ENCODE data around the gene TRAF7. TPM values are rescaled to one million over a fixed set of nuclear protein-coding genes. Genes with fewer than 3 reads are reported as not detected.

Gene TRAF7
- polyA plus RNA-seq, 3 donors from 2014 or later = 5.2 to 6.9 (median 5.6) TPM

DNA sequence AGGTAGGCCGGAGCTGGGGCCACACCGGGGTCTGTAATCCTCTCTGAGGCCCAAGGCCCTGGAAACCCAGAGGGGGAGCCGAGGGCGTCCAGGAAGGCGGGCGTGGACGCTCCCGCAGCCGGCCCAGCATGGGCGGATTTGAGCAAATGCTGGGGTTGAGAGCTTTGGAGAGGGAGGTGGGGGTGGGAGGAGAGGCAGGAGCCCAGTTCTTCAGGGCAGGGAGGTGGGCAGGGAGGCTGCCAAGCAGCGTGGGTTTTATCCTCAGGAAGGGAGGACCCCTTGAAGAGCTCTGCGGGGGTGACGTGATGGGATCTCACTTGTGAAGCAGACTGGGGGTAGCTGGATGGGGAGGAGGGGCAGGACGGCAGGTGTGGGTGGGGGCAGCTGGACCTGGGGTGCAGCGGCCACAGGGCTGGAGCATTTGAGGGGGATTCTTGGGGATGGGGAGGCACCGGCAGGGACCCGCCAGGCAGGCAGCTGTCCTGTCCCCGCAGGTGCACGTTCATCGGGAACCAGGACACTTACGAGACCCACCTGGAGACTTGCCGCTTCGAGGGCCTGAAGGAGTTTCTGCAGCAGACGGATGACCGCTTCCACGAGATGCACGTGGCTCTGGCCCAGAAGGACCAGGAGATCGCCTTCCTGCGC is 17.2 kb downstream of the TRAF7 start:
- Mint-ChIP-seq H3K36me3 (no peaks in the 10 kb centered on the region), H3K27me3 (ENCODE audit: low read depth in 3 of 3) (no peaks in the 10 kb centered on the region), H3K9me3 (no peaks in the 10 kb centered on the region), H3K27ac (no peak overlapping the region), H3K4me3 (no peak overlapping the region), H3K4me1 (no peaks in the 10 kb centered on the region)
- DNase-seq = no peak

GRCh38 chr16:2173366-2173765 is 17.8 kb downstream of the TRAF7 start:
- Mint-ChIP-seq H3K4me1 (no peaks in the 10 kb centered on the region), H3K27me3 (ENCODE audit: low read depth in 3 of 3) (no peaks in the 10 kb centered on the region), H3K36me3 (no peaks in the 10 kb centered on the region), H3K4me3 (no peak overlapping the region), H3K9me3 (no peaks in the 10 kb centered on the region), H3K27ac (no peak overlapping the region)
- DNase-seq = no peak

GRCh38 chr16:2173916-2174315 is 18.3 kb downstream of the TRAF7 start:
- H3K27ac Mint-ChIP-seq = no peak overlapping the region

GRCh38 chr16:2174396-2175131 is 19.0 kb downstream of the TRAF7 start:
- Mint-ChIP-seq H3K4me1 (no peaks in the 10 kb centered on the region), H3K4me3 (no peak overlapping the region), H3K9me3 (no peaks in the 10 kb centered on the region), H3K27ac (no peak overlapping the region), H3K27me3 (ENCODE audit: low read depth in 3 of 3) (no peaks in the 10 kb centered on the region), H3K36me3 (no peaks in the 10 kb centered on the region)
- DNase-seq = no peak

More at GRCh38 chr16:2173916-2174315, 18.3 kb downstream of the TRAF7 start:
- H3K4me3 Mint-ChIP-seq = no peak overlapping the region
- no peaks in the 10 kb centered on the region for H3K27me3 Mint-ChIP-seq (ENCODE audit: low read depth in 3 of 3)
- H3K9me3 Mint-ChIP-seq = no peaks in the 10 kb centered on the region
- no peak for DNase-seq
- H3K36me3 Mint-ChIP-seq = no peaks in the 10 kb centered on the region
- H3K4me1 Mint-ChIP-seq = no peaks in the 10 kb centered on the region

DNA sequence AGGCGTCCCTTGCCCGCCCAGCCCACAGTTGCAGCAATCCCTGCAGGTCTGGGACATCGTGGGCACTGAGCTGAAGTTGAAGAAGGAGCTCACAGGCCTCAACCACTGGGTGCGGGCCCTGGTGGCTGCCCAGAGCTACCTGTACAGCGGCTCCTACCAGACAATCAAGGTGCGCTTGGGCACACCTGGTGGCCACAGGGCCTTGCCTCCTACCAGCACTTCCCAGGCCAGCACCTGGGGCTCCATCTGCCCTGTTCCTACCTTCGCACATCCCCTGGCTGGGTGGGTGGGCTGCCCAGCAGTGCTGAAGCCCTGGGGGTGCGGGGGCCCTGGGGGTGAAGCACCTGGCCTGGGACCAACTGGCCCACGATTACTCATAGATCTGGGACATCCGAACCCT is 19.9 kb downstream of the TRAF7 start:
- no peak for DNase-seq
- Mint-ChIP-seq H3K36me3 (no peaks in the 10 kb centered on the region), H3K27ac (no peak overlapping the region), H3K9me3 (no peaks in the 10 kb centered on the region), H3K4me3 (no peak overlapping the region), H3K4me1 (no peaks in the 10 kb centered on the region), H3K27me3 (ENCODE audit: low read depth in 3 of 3) (no peaks in the 10 kb centered on the region)

DNA sequence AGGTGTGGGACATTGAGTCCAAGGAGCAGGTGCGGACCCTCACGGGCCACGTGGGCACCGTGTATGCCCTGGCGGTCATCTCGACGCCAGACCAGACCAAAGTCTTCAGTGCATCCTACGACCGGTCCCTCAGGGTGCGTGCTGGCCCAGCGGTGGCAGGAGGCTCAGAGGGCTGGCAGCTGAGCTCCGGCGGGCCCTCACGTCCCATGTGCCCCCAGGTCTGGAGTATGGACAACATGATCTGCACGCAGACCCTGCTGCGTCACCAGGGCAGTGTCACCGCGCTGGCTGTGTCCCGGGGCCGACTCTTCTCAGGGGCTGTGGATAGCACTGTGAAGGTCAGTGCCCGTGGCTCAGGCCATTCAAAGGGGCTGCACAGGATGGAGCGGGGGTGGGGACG is 20.5 kb downstream of the TRAF7 start:
- Mint-ChIP-seq H3K4me1 (no peaks in the 10 kb centered on the region), H3K9me3 (no peaks in the 10 kb centered on the region), H3K27me3 (ENCODE audit: low read depth in 3 of 3) (no peaks in the 10 kb centered on the region), H3K36me3 (no peaks in the 10 kb centered on the region), H3K27ac (no peak overlapping the region), H3K4me3 (no peak overlapping the region)
- DNase-seq = no peak

DNA sequence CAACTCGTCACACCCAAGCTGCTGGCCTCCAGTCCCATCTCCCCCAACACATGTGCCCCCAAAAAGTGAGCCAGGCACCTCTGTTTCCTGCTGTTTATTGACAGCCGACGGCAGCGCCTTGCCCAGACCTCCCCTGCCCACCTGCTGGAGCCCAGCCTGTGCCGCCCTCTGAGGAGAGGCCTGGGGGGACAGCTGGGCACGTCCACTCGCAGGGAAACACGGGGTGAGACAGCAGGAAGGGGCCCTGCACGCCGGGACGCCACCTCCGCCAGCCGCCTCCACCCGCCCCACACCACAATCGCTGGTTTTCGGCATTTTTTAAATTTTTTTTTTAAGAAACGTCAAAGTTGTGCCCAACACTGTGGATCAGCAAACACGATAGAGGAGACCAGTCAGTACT is 21.5 kb downstream of the TRAF7 start:
- Mint-ChIP-seq H3K27ac (no peak overlapping the region), H3K36me3 (no peaks in the 10 kb centered on the region), H3K27me3 (ENCODE audit: low read depth in 3 of 3) (no peaks in the 10 kb centered on the region), H3K9me3 (no peaks in the 10 kb centered on the region), H3K4me1 (peaks cover 0 to 1% of the 10 kb centered on the region in 2 donors), H3K4me3 (no peak overlapping the region)
- DNase-seq = no peak

- Mint-ChIP-seq H3K36me3 (no peaks in the 10 kb centered on the region), H3K27ac (no peak overlapping the region), H3K4me1 (peaks cover 0 to 4% of the 10 kb centered on the region in 2 donors), H3K9me3 (no peaks in the 10 kb centered on the region), H3K4me3 (no peak overlapping the region), H3K27me3 (ENCODE audit: low read depth in 3 of 3) (no peaks in the 10 kb centered on the region)
- no peak for DNase-seq
Measured at GRCh38 chr16:2177561-2177960, 22.0 kb downstream of the TRAF7 start.

- H3K9me3 Mint-ChIP-seq = no peaks in the 10 kb centered on the region
- H3K36me3 Mint-ChIP-seq = no peaks in the 10 kb centered on the region
- DNase-seq = peak; percentile 35 to 58 (median 40)
- H3K4me1 Mint-ChIP-seq = peaks cover 0 to 4% of the 10 kb centered on the region in 2 donors
- H3K27me3 Mint-ChIP-seq (ENCODE audit: low read depth in 3 of 3) = peaks cover 0 to 1% (median 0%) of the 10 kb centered on the region in 3 donors
- H3K27ac Mint-ChIP-seq = no peak overlapping the region
- H3K4me3 Mint-ChIP-seq = no peak overlapping the region
Measured at GRCh38 chr16:2178321-2179106, 22.9 kb downstream of the TRAF7 start.

GRCh38 chr16:2179107-2179501 is 23.5 kb downstream of the TRAF7 start:
- Mint-ChIP-seq H3K9me3 (no peaks in the 10 kb centered on the region), H3K4me3 (no peak overlapping the region), H3K36me3 (no peaks in the 10 kb centered on the region), H3K27me3 (ENCODE audit: low read depth in 3 of 3) (peaks cover 0 to 1% (median 0%) of the 10 kb centered on the region in 3 donors), H3K27ac (no peak overlapping the region), H3K4me1 (peaks cover 0 to 4% of the 10 kb centered on the region in 2 donors)
- DNase-seq = no peak

DNA sequence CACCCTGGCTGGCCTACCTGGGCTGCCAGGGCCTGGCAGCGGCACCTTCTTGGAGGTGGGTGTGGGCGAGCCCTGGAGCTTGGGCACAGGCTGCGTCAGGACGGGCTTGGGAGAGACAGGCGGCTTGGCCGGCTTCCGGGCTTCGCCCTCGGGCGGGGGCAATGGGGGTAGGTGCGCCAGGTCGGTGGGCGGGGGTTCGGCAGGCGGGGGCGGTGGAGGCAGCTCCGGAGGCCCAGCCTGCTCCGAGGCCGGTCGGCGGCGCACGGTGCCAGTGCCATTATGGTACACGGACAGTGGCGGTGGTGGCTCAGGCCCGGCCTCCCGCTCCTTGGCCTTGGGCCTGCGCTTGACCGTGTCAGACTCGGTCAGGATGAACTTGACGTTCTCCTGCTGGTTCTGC is 24.0 kb downstream of the TRAF7 start:
- no peak for DNase-seq
- Mint-ChIP-seq H3K27ac (no peak overlapping the region), H3K4me3 (no peak overlapping the region)

DNA sequence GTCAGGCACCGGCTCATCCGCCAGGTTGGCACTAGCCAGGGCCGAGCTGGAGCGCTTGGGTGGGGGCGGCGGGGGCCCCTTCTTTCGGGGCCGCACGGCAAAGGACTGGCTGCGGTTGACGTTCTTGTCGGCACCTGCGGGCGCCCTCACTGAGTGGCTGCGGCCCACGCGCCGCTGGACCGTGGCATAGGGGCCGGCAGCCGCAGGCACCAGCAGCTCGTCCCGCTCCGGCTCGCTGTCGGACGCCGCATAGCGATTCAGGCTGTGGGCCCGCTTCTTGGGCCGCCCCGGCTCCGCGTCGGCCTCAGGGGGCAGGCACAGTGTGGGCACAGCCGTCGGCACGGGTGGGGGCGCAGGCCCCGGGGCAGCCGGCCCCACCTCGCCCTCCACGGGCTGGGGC is 24.9 kb downstream of the TRAF7 start:
- peaks cover 0 to 1% (median 0%) of the 10 kb centered on the region in 3 donors for H3K27me3 Mint-ChIP-seq (ENCODE audit: low read depth in 3 of 3)
- no peak overlapping the region for H3K27ac Mint-ChIP-seq
- H3K4me3 Mint-ChIP-seq = no peak overlapping the region
- no peaks in the 10 kb centered on the region for H3K36me3 Mint-ChIP-seq
- H3K9me3 Mint-ChIP-seq = no peaks in the 10 kb centered on the region
- DNase-seq = no peak
- peaks cover 0 to 4% of the 10 kb centered on the region in 2 donors for H3K4me1 Mint-ChIP-seq

More for the DNA sequence above, 24.0 kb downstream of the TRAF7 start:
- Mint-ChIP-seq H3K36me3 (no peaks in the 10 kb centered on the region), H3K27me3 (ENCODE audit: low read depth in 3 of 3) (peaks cover 0 to 1% (median 0%) of the 10 kb centered on the region in 3 donors), H3K9me3 (no peaks in the 10 kb centered on the region), H3K4me1 (peaks cover 0 to 4% of the 10 kb centered on the region in 2 donors)

DNA sequence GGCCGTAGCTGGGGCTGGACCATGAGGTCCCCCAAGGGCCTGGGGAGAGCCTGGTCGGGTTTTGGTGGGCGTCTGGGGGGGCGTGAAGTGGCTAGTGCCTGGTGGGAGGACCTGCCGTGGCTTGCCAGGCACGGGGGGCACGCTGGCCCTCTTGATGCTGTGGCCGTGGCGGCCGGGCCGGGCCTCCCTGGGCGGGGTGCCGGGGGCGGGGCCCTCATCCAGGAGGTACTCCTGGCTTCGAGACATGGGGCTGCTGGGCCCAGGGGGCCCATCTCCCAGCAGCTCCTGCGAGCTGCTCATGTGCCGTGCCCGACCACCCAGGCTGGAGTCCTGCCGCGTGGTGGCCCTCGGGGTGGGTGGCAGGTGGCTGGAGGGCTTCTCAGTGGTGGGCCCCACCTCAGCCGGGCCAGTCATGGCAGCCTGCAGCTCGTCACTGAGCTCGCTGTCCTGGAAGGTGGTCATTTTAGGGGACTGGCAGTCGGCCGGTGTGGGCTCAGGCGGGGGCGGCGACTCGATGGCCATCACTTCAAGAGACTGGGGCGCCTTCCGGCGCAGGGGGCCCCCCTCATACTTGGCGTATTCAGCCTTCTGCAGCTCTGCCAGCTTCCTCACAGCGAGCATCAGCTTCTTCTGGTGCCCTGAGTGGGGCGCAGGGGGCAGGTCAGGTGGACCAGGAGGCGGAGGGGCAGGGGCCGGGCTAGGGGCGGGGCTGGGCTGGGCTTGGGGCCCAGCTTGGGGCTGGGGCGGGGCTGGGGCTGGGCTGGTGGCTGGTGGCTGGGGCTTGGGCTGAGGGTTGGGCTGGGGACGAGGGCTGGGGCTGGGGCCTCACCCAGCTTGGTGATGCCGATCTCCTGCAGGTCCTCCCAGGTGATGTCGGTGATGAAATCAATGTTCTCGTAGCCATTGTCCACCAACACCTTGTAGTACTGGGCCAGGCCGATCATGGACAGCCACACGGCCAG is 25.7 kb downstream of the TRAF7 start:
- Mint-ChIP-seq H3K36me3 (no peaks in the 10 kb centered on the region), H3K4me3 (no peak overlapping the region), H3K9me3 (no peaks in the 10 kb centered on the region), H3K27ac (no peak overlapping the region), H3K4me1 (peaks cover 0 to 4% of the 10 kb centered on the region in 2 donors), H3K27me3 (ENCODE audit: low read depth in 3 of 3) (peaks cover 0 to 1% (median 0%) of the 10 kb centered on the region in 3 donors)
- DNase-seq = no peak
